Peyer's patch (tissue), 4 donors: ENCODE results near the gene VPS26C. TPM values are rescaled to one million over a fixed set of nuclear protein-coding genes. Genes with fewer than 3 reads are reported as not detected.
A peak's percentile ranks its signal among the peaks of the same experiment; 100 is the strongest.

Source experiments
- DNase-seq, 3 donors: peaks; one replicate each; pipeline ENCODE4 v3.0.0-alpha.2; 2017 to 2019
- H3K27ac ChIP-seq, 4 donors: fragments of 200-600 bp; sonication (generic); one replicate each; pipeline ENCODE4 v1.5.1; 2016 to 2019
- H3K27me3 ChIP-seq, 2 donors: fragments of 200-600 bp; sonication (generic); one replicate each; pipeline ENCODE4 v1.5.1; 2019
- H3K36me3 ChIP-seq, 3 donors: fragments of 200-600 bp; sonication (generic); one replicate each; pipeline ENCODE4 v1.5.1; 2016 to 2019
- H3K4me1 ChIP-seq, 4 donors: fragments of 200-600 bp; sonication (generic); one replicate each; pipeline ENCODE4 v1.5.1; 2016 to 2019
- H3K4me3 ChIP-seq, 4 donors: fragments of 200-600 bp; sonication (generic); 1 replicate in 3 of 4; 2 replicates in 1 of 4; pipeline ENCODE4 v1.5.1; 2016 to 2019; ENCODE audit warnings: mild to moderate bottlenecking in 1 of 4
- H3K9me3 ChIP-seq, 4 donors: fragments of 200-600 bp; sonication (generic); one replicate each; pipeline ENCODE4 v1.5.1; 2016 to 2019; ENCODE audit warnings: mild to moderate bottlenecking in 1 of 4
- POLR2A ChIP-seq, 2 donors: fragments of 450-650 bp; IDR thresholded peaks; one replicate each; pipeline ENCODE4 v1.5.1; 2017; ENCODE audit warnings: antibody characterized with exemption in 2 of 2, mild to moderate bottlenecking in 2 of 2, moderate library complexity in 2 of 2
- total RNA-seq, 4 donors: library from RNA; depleted of rRNA; stranded (reverse); fragments of >200 nt; gene quantifications; one replicate each; pipeline ENCODE4 v1.1.0, GENCODE V29; 2016
- TF ChIP-seq, protein P1 (sequence below), 6 experiments: fragments of 450-650 bp in 4 of 6; fragments of 200-600 bp in 2 of 6; sonication (generic) in 1 of 6; IDR thresholded peaks; one replicate each; pipeline ENCODE4 v1.5.1; 2017 to 2019; ENCODE audit warnings: antibody characterized with exemption in 6 of 6, mild to moderate bottlenecking in 3 of 6, moderate library complexity in 1 of 6

Gene VPS26C
- total RNA-seq, 4 donors from 2014 or later, result 62.7 to 79.8 (median 76.4) TPM

DNA sequence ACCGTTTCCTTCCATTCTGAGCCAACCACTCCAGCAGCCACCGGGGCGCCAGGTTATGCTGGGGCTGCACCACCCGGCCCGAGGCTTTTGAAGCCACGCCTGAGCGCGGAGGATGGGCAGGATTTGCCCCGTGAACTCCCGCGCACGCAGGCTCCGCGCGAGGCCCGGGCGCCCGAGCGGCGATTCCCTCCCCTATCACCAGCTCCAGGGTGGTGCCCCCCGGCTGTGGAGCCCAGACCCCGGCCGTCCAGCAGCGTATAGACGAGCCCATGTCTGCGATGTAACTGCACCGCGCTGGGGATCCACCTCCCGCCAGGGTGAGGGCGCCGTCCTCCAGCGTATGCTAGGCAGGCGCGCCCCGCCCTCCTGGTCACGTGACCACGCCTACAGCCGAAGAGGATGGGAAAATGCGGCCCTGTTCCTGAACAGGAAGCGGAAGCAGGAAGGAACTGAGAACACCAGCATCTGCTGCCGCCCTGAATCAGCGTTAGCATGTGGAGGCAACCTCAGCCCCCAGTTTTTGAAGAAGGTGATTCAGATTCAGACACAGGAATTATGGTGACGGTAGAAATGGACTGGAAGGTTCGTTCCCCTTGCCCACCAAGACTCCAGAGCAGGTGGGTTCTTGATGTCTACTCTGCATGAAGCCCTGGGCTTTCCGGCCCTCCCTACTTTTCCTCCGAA is 46.0 kb downstream of the VPS26C start:
- Histone ChIP-seq H3K27ac (peak overlapping the region; percentile 70 to 86 (median 76)), H3K9me3 (no peaks in the 10 kb centered on the region), H3K27me3 (no peaks in the 10 kb centered on the region), H3K4me1 (peaks cover 0 to 11% (median 0%) of the 10 kb centered on the region in 4 donors), H3K36me3 (peaks cover 0 to 32% (median 0%) of the 10 kb centered on the region in 3 donors), H3K4me3 (peak overlapping the region; percentile 53 to 69 (median 64))
- peak; percentile 94 to 99 (median 99) for DNase-seq
- TF ChIP-seq, protein P1, sequence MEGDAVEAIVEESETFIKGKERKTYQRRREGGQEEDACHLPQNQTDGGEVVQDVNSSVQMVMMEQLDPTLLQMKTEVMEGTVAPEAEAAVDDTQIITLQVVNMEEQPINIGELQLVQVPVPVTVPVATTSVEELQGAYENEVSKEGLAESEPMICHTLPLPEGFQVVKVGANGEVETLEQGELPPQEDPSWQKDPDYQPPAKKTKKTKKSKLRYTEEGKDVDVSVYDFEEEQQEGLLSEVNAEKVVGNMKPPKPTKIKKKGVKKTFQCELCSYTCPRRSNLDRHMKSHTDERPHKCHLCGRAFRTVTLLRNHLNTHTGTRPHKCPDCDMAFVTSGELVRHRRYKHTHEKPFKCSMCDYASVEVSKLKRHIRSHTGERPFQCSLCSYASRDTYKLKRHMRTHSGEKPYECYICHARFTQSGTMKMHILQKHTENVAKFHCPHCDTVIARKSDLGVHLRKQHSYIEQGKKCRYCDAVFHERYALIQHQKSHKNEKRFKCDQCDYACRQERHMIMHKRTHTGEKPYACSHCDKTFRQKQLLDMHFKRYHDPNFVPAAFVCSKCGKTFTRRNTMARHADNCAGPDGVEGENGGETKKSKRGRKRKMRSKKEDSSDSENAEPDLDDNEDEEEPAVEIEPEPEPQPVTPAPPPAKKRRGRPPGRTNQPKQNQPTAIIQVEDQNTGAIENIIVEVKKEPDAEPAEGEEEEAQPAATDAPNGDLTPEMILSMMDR (IDR thresholded peaks at IDR 0.05), result peak in 4 of 6 experiments; percentile 17 to 49 (median 23)
- peak; percentile 37 to 51 for TF ChIP-seq POLR2A (IDR thresholded peaks at IDR 0.05)

DNA sequence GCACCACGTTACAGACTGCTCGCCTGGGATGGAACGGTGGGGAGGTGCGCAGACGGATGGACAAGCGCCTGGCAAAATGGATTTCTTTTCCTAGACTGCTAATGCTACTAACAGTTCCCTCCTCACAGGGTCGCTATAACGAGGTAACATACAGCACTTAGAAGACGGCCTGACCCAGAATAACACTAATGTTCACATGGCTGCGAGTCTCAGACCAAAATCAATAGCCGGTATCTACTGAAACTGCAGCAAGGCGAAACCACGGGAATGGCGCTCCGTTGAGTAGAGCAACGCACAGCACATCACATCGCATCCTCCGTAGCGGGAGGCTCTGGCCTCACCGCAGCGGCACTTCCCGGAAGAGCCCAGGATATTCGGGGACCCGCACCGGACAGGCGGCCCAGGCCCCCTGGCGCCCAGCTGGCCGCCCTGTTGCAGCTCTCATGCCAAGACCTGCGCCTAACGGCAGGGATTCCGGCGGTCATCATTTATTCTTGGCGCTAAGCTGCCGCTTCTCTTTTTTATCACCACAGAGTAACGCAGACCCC is 46.6 kb downstream of the VPS26C start:
- Histone ChIP-seq H3K4me3 (peak overlapping the region; percentile 53 to 69 (median 64)), H3K9me3 (no peaks in the 10 kb centered on the region), H3K4me1 (peaks cover 0 to 11% (median 0%) of the 10 kb centered on the region in 4 donors), H3K27ac (peak overlapping the region; percentile 70 to 86 (median 76)), H3K36me3 (peaks cover 0 to 26% (median 0%) of the 10 kb centered on the region in 3 donors), H3K27me3 (no peaks in the 10 kb centered on the region)
- peak in 2 of 3 donors; percentile 37 to 64 for DNase-seq
- TF ChIP-seq POLR2A (IDR thresholded peaks at IDR 0.05), result no peak
- TF ChIP-seq, protein P1 (IDR thresholded peaks at IDR 0.05), result peak in 2 of 6 experiments; percentile 8 to 18

DNA sequence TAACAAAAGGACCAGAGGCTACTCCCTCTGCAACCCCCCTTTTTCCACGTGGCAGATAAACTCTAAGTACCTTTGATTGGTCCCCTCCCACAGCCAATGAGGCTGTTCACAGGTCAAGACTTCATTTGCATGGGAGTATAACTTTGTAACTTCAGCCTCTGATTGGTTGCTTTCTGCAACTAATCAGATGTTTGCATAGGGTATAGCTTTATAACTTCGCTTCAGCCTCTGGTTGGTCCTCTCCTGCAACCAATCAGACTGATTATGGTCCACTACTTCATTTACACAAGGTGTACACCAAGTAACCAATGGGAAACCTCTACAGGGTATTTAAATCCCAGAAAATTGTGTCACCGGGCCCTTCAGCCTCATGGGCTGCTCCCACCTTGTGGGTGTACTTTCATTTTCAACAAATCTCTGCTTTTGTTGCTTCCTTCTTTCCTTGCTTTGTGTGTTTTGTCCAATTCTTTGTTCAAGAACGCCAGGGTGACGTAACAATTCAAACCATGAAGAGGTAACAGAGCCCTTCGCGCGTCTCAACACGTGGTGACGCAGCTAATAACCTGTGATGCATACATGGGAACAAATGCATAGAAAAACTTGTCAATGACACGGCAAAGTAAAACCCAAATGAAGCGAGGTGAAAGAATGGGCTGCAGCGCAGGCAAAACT is 47.2 kb downstream of the VPS26C start:
- no peaks in the 10 kb centered on the region for H3K27me3 ChIP-seq
- peaks cover 0 to 20% (median 0%) of the 10 kb centered on the region in 3 donors for H3K36me3 ChIP-seq
- DNase-seq, result peak in 1 of 3 donors; percentile 26
- no peaks in the 10 kb centered on the region for H3K9me3 ChIP-seq
- H3K27ac ChIP-seq, result peak overlapping the region; percentile 70 to 86 (median 76)
- peaks cover 0 to 11% (median 0%) of the 10 kb centered on the region in 4 donors for H3K4me1 ChIP-seq
- TF ChIP-seq, protein P1 (IDR thresholded peaks at IDR 0.05), result no peak
- TF ChIP-seq POLR2A (IDR thresholded peaks at IDR 0.05), result no peak
- H3K4me3 ChIP-seq, result peak overlapping the region; percentile 53 to 69 (median 64)

DNA sequence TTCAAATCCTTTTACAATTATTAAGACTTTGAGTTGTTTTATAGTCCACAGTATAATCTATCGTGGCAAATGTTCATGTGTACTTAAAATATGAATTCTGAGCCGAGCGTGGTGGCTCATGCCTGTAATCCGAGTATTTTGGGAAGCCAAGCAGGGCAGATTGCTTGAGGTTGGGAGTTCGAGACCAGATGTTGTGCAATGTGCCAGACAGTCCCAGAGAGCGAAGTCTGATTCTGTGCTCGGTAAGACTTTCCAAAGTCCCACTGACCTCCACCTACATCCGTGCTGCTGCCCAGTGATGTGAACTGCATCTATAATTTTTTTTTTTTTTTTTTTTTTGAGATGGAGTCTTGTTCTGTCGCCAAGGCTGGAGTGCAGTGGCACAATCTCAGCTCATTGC is 52.2 kb downstream of the VPS26C start:
- no peaks in the 10 kb centered on the region for H3K27me3 ChIP-seq
- no peak for DNase-seq
- TF ChIP-seq, protein P1 (IDR thresholded peaks at IDR 0.05), result no peak
- no peak for TF ChIP-seq POLR2A (IDR thresholded peaks at IDR 0.05)
- no peaks in the 10 kb centered on the region for H3K9me3 ChIP-seq
- no peak overlapping the region for H3K4me3 ChIP-seq
- no peaks in the 10 kb centered on the region for H3K36me3 ChIP-seq
- H3K4me1 ChIP-seq, result peaks cover 0 to 3% (median 0%) of the 10 kb centered on the region in 4 donors
- H3K27ac ChIP-seq, result no peak overlapping the region

DNA sequence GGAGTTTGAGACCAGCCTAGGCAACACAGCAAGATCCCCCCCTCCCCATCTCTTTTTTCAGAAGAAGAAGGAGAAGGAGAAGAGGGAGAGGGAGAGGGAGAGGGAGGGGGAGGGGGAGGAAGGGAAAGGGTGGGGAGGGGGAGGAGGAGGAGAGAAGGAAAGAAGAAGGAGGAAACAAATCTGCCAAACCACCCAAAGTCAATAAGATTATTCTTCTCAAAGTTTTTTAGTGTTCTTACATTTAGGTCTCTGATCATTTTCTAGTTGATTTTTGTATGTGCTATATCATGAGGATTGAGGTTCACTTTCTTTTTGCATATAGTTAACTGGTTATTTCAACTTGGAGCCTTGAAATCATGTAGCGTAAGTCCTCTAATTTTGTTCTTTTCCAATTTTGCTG is 56.3 kb downstream of the VPS26C start:
- no peaks in the 10 kb centered on the region for H3K36me3 ChIP-seq
- H3K4me1 ChIP-seq, result peaks cover 0 to 12% (median 6%) of the 10 kb centered on the region in 4 donors
- no peak overlapping the region for H3K27ac ChIP-seq
- no peak overlapping the region for H3K4me3 ChIP-seq
- no peaks in the 10 kb centered on the region for H3K27me3 ChIP-seq
- TF ChIP-seq POLR2A (IDR thresholded peaks at IDR 0.05), result no peak
- TF ChIP-seq, protein P1 (IDR thresholded peaks at IDR 0.05), result no peak
- H3K9me3 ChIP-seq, result no peaks in the 10 kb centered on the region
- DNase-seq, result no peak
